Measurements from ENCODE around the gene CPT1A.

The CPT1A gene

GRCh38 chr11:68828957-68829356 lies 12.8 kb downstream of the CPT1A start:
- DNase-seq (ENCODE audit: low spot score), result no peak
- peak overlapping the region in 1 of 2 donors; percentile 65 for H3K27ac ChIP-seq
- TF ChIP-seq CTCF (IDR thresholded peaks at IDR 0.05), result no peak
- H3K4me3 ChIP-seq, result peak overlapping the region; percentile 30

GRCh38 chr11:68828155-68828931 lies 13.4 kb downstream of the CPT1A start:
- no peak for DNase-seq (ENCODE audit: low spot score)
- Histone ChIP-seq H3K4me3 (peak overlapping the region; percentile 30), H3K27ac (peak overlapping the region; percentile 37 to 65)
- no peak for TF ChIP-seq CTCF (IDR thresholded peaks at IDR 0.05)

- Histone ChIP-seq H3K27ac (no peak overlapping the region), H3K4me3 (no peak overlapping the region)
- DNase-seq (ENCODE audit: low spot score), result no peak
- no peak for TF ChIP-seq CTCF (IDR thresholded peaks at IDR 0.05)
These were observed 14.0 kb downstream of the CPT1A start for GRCh38 chr11:68827733-68828132.

GRCh38 chr11:68826726-68827125 lies 15.0 kb downstream of the CPT1A start:
- H3K4me3 ChIP-seq, result no peak overlapping the region
- TF ChIP-seq CTCF (IDR thresholded peaks at IDR 0.05), result no peak
- no peak overlapping the region for H3K27ac ChIP-seq
- DNase-seq (ENCODE audit: low spot score), result no peak

GRCh38 chr11:68825571-68825970 lies 16.1 kb downstream of the CPT1A start:
- no peak for DNase-seq (ENCODE audit: low spot score)
- TF ChIP-seq CTCF (IDR thresholded peaks at IDR 0.05), result no peak
- Histone ChIP-seq H3K4me3 (no peak overlapping the region), H3K27ac (no peak overlapping the region)

GRCh38 chr11:68822546-68822945 lies 19.2 kb downstream of the CPT1A start:
- DNase-seq (ENCODE audit: low spot score), result no peak
- H3K27ac ChIP-seq, result no peak overlapping the region
- TF ChIP-seq CTCF (IDR thresholded peaks at IDR 0.05), result no peak
- H3K4me3 ChIP-seq, result no peak overlapping the region

GRCh38 chr11:68821670-68822069 lies 20.0 kb downstream of the CPT1A start:
- Histone ChIP-seq H3K4me3 (no peak overlapping the region), H3K27ac (no peak overlapping the region)
- DNase-seq (ENCODE audit: low spot score), result no peak
- TF ChIP-seq CTCF (IDR thresholded peaks at IDR 0.05), result no peak

Measured in coronary artery (tissue), 2 donors.